H9 (cell line): ENCODE measurements around the gene CAMK2G. TPM values are rescaled to one million over a fixed set of nuclear protein-coding genes. Genes with fewer than 3 reads are reported as not detected.

Experiments
- DNase-seq: peaks from one replicate; pipeline ENCODE4 v3.0.0-alpha.2; 2017
- H2AFZ ChIP-seq: one replicate; pipeline ENCODE4 v1.6.1; 2013; ENCODE audit warnings: mild to moderate bottlenecking, low read length, control low read depth, moderate library complexity
- H2AK5ac ChIP-seq: 2 replicates; pipeline ENCODE4 v1.6.1; 2013; ENCODE audit warnings: low read length, control low read depth, mixed read lengths; ENCODE audit not compliant: insufficient read length
- H2BK120ac ChIP-seq: one replicate; pipeline ENCODE4 v1.6.1; 2013; ENCODE audit warnings: low read depth, mild to moderate bottlenecking, low read length, control low read depth, inconsistent platforms; ENCODE audit not compliant: poor library complexity, severe bottlenecking
- H2BK12ac ChIP-seq: 2 replicates; pipeline ENCODE4 v1.6.1; 2013; ENCODE audit warnings: low read length, control low read depth, mixed read lengths, low read depth; ENCODE audit not compliant: insufficient read length
- H2BK15ac ChIP-seq: 2 replicates; pipeline ENCODE4 v1.6.1; 2013; ENCODE audit warnings: low read depth, low read length, control low read depth
- H2BK20ac ChIP-seq: one replicate; pipeline ENCODE4 v1.6.1; 2013; ENCODE audit warnings: low read depth, mild to moderate bottlenecking, low read length, control low read depth, inconsistent platforms; ENCODE audit not compliant: poor library complexity, severe bottlenecking
- H2BK5ac ChIP-seq: 2 replicates; pipeline ENCODE4 v1.6.1; 2013; ENCODE audit warnings: low read length, control low read depth, mixed read lengths; ENCODE audit not compliant: insufficient read length
- H3K14ac ChIP-seq: 2 replicates; pipeline ENCODE4 v1.6.1; 2013; ENCODE audit warnings: low read length, control low read depth; ENCODE audit not compliant: insufficient read depth
- H3K18ac ChIP-seq: 2 replicates; pipeline ENCODE4 v1.6.1; 2013; ENCODE audit warnings: low read depth, mild to moderate bottlenecking, mixed read lengths, low read length, control low read depth; ENCODE audit not compliant: insufficient read length
- H3K23ac ChIP-seq: 2 replicates; pipeline ENCODE4 v1.6.1; 2013; ENCODE audit warnings: low read length, control low read depth, mixed read lengths, low read depth; ENCODE audit not compliant: insufficient read length
- H3K23me2 ChIP-seq: 2 replicates; pipeline ENCODE4 v1.6.1; 2013; ENCODE audit warnings: low read depth, mild to moderate bottlenecking, mixed read lengths, low read length, control low read depth; ENCODE audit not compliant: insufficient read length, poor library complexity, severe bottlenecking
- H3K27ac ChIP-seq: 2 replicates; pipeline ENCODE4 v1.5.1; 2013; ENCODE audit warnings: low read length, control low read depth, mixed read lengths, low read depth; ENCODE audit not compliant: insufficient read length
- H3K27me3 ChIP-seq: 2 replicates; pipeline ENCODE4 v1.6.1; 2013; ENCODE audit warnings: low read length, control low read depth, inconsistent platforms; ENCODE audit not compliant: insufficient read depth
- H3K4ac ChIP-seq: 2 replicates; pipeline ENCODE4 v1.6.1; 2013; ENCODE audit warnings: low read depth, mild to moderate bottlenecking, control low read depth, inconsistent platforms, low read length, moderate library complexity
- H3K4me1 ChIP-seq: 2 replicates; pipeline ENCODE4 v1.6.1; 2013; ENCODE audit warnings: low read length, control low read depth, inconsistent platforms; ENCODE audit not compliant: insufficient read depth
- H3K4me2 ChIP-seq: 2 replicates; pipeline ENCODE4 v1.6.1; 2013; ENCODE audit warnings: low read length, control low read depth, mixed read lengths; ENCODE audit not compliant: insufficient read length, insufficient read depth
- H3K56ac ChIP-seq: 2 replicates; pipeline ENCODE4 v1.6.1; 2013; ENCODE audit warnings: low read depth, mild to moderate bottlenecking, mixed read lengths, low read length, control low read depth; ENCODE audit not compliant: insufficient read length
- H3K79me1 ChIP-seq: 2 replicates; pipeline ENCODE4 v1.6.1; 2013; ENCODE audit warnings: low read depth, mild to moderate bottlenecking, moderate library complexity, low read length, control low read depth, inconsistent platforms; ENCODE audit not compliant: insufficient read depth, poor library complexity, severe bottlenecking
- H3K79me2 ChIP-seq: 2 replicates; pipeline ENCODE4 v1.6.1; 2013; ENCODE audit warnings: low read length, control low read depth, inconsistent platforms; ENCODE audit not compliant: insufficient read depth
- H3K9ac ChIP-seq: 2 replicates; pipeline ENCODE4 v1.6.1; 2013; ENCODE audit warnings: low read length, control low read depth, mixed read lengths; ENCODE audit not compliant: insufficient read length; ENCODE audit errors: extremely low read depth
- H3K9me3 ChIP-seq: one replicate; pipeline ENCODE4 v1.6.1; 2013; ENCODE audit warnings: low read depth, low read length, inconsistent platforms; ENCODE audit not compliant: control insufficient read depth
- H3T11ph ChIP-seq: one replicate; pipeline ENCODE4 v1.6.1; 2013; ENCODE audit warnings: mild to moderate bottlenecking, low read length, control low read depth, inconsistent platforms
- H4K20me1 ChIP-seq: one replicate; pipeline ENCODE4 v1.6.1; 2013; ENCODE audit not compliant: control insufficient read depth, insufficient read length, insufficient read depth
- H4K5ac ChIP-seq: 2 replicates; pipeline ENCODE4 v1.6.1; 2013; ENCODE audit warnings: low read depth, mild to moderate bottlenecking, mixed read lengths, low read length, control low read depth; ENCODE audit not compliant: insufficient read length
- H4K8ac ChIP-seq: replicated peaks from 2 replicates; pipeline ENCODE4 v1.6.1; 2013; ENCODE audit warnings: low read length, control low read depth, mixed read lengths, low read depth; ENCODE audit not compliant: insufficient read length
- H4K91ac ChIP-seq: 2 replicates; pipeline ENCODE4 v1.6.1; 2013; ENCODE audit warnings: low read depth, mild to moderate bottlenecking, moderate library complexity, mixed read lengths, low read length, control low read depth; ENCODE audit not compliant: insufficient read length
- H3K27ac Mint-ChIP-seq, 3 experiments: 2 replicates in 2 of 3; 3 replicates in 1 of 3; pipeline ENCODE4 v1.8.0; 2020 to 2021; ENCODE audit warnings: mixed read lengths in 3 of 3, mild to moderate bottlenecking in 1 of 3, moderate library complexity in 1 of 3
- H3K27me3 Mint-ChIP-seq: 2 replicates; pipeline ENCODE4 v1.8.0; 2021; ENCODE audit warnings: low read depth, mild to moderate bottlenecking, moderate library complexity, mixed read lengths
- H3K36me3 Mint-ChIP-seq, 3 experiments: 2 replicates in 2 of 3; 3 replicates in 1 of 3; pipeline ENCODE4 v1.8.0; 2020 to 2021; ENCODE audit warnings: low read depth in 3 of 3, mixed read lengths in 3 of 3; ENCODE audit not compliant: insufficient read depth in 1 of 3
- H3K4me1 Mint-ChIP-seq, 2 experiments: 2 replicates each; pipeline ENCODE4 v1.8.0; 2020; ENCODE audit warnings: mixed read lengths in 2 of 2
- H3K4me3 Mint-ChIP-seq, 2 experiments: 2 replicates in 1 of 2; 3 replicates in 1 of 2; pipeline ENCODE4 v1.8.0; 2020 to 2021; ENCODE audit warnings: mild to moderate bottlenecking in 2 of 2, mixed read lengths in 2 of 2, moderate library complexity in 1 of 2
- H3K9me3 Mint-ChIP-seq, 2 experiments: 2 replicates in 1 of 2; 3 replicates in 1 of 2; pipeline ENCODE4 v1.8.0; 2020; ENCODE audit warnings: mild to moderate bottlenecking in 2 of 2, mixed read lengths in 2 of 2, moderate library complexity in 1 of 2
- WGBS: extraction: QIAGEN DNeasy Blood & Tissue Kit; methylation state at CpG from one replicate; pipeline ENCODE4 v1.1.7; 2013; ENCODE audit warnings: missing lambda C conversion rate, low lambda C conversion rate, mixed read lengths; ENCODE audit not compliant: insufficient read length; ENCODE audit errors: extremely low coverage; 5-methylcytosine and 5-hydroxymethylcytosine counted together
- total RNA-seq: library from RNA; stranded (reverse); gene quantifications from 2 replicates; pipeline ENCODE4 v1.2.1, GENCODE V29; 2021
- TF ChIP-seq, protein P1 (sequence below): fragments of 200-600 bp; sonication (generic); conservative IDR thresholded peaks from 3 replicates; pipeline ENCODE4 v1.8.0; 2021; ENCODE audit warnings: antibody characterized with exemption, mild to moderate bottlenecking

Gene CAMK2G
- total RNA-seq, 1 experiment from 2014 or later: 31.8 TPM

DNA sequence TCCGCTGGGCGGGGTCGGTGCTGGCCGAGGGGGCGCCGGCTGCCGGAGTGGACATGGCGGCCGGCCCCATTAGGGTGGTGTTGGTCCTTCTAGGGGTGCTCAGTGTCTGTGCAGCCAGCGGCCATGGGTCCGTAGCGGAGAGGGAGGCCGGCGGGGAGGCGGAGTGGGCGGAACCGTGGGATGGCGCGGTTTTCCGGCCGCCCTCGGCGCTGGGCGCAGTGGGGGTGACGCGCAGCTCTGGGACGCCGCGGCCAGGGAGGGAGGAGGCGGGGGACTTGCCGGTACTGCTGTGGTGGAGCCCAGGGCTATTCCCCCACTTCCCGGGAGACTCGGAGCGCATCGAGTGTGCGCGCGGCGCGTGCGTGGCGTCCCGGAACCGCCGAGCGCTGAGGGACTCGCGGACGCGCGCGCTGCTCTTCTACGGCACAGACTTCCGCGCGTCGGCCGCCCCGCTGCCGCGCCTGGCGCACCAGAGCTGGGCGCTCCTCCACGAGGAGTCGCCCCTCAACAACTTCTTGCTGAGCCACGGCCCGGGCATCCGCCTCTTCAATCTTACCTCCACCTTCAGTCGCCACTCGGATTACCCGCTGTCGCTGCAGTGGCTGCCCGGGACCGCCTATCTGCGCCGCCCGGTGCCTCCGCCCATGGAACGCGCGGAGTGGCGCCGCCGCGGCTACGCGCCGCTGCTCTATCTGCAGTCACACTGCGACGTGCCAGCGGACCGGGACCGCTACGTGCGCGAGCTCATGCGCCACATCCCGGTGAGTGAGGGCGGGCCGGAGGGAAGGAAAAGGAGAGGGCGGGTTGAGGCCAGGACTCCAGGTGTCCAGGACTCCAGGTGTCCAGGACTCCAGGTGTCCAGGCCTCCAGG is 101.8 kb downstream of the CAMK2G start:
- Histone ChIP-seq H2BK12ac (no peak overlapping the region), H2BK15ac (no peak overlapping the region), H4K20me1 (no peaks in the 10 kb centered on the region), H3K56ac (no peak overlapping the region), H3K23me2 (peaks cover 3% of the 10 kb centered on the region), H3K23ac (no peak overlapping the region), H3K79me1 (no peaks in the 10 kb centered on the region), H3K9ac (peak overlapping the region; percentile 43), H3K27ac (no peak overlapping the region), H2BK120ac (no peak overlapping the region), H2AK5ac (no peak overlapping the region), H4K8ac (no peak overlapping the region), H4K5ac (no peak overlapping the region), H4K91ac (no peak overlapping the region), H3K18ac (peak overlapping the region; percentile 66), H2BK5ac (no peak overlapping the region), H3K4ac (no peak overlapping the region), H3T11ph (no peak overlapping the region), H3K27me3 (no peaks in the 10 kb centered on the region), H3K79me2 (no peaks in the 10 kb centered on the region; the same call in 1 of the 2 replicates), H2AFZ (no peak overlapping the region), H3K9me3 (no peaks in the 10 kb centered on the region), H3K14ac (peak overlapping the region; percentile 86), H3K4me2 (peak overlapping the region; percentile 79), H3K4me1 (peaks cover 5% of the 10 kb centered on the region; the same call in 1 of the 2 replicates), H2BK20ac (no peak overlapping the region)
- DNase-seq: peak; percentile 83
- TF ChIP-seq, protein P1, sequence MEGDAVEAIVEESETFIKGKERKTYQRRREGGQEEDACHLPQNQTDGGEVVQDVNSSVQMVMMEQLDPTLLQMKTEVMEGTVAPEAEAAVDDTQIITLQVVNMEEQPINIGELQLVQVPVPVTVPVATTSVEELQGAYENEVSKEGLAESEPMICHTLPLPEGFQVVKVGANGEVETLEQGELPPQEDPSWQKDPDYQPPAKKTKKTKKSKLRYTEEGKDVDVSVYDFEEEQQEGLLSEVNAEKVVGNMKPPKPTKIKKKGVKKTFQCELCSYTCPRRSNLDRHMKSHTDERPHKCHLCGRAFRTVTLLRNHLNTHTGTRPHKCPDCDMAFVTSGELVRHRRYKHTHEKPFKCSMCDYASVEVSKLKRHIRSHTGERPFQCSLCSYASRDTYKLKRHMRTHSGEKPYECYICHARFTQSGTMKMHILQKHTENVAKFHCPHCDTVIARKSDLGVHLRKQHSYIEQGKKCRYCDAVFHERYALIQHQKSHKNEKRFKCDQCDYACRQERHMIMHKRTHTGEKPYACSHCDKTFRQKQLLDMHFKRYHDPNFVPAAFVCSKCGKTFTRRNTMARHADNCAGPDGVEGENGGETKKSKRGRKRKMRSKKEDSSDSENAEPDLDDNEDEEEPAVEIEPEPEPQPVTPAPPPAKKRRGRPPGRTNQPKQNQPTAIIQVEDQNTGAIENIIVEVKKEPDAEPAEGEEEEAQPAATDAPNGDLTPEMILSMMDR: peak; percentile 24; the same call in 2 of the 3 replicates
- Mint-ChIP-seq H3K36me3 (peaks cover 15 to 65% (median 49%) of the 10 kb centered on the region in 3 experiments), H3K27me3 (no peaks in the 10 kb centered on the region), H3K9me3 (no peaks in the 10 kb centered on the region), H3K4me1 (peaks cover 28 to 35% of the 10 kb centered on the region in 2 experiments), H3K27ac (peak overlapping the region in 2 of 3 experiments; percentile 81 to 92; a peak in 4 of 7 replicates), H3K4me3 (peak overlapping the region; percentile 86 to 92)
- WGBS: no CpG with 5 or more reads among the region's 101 CpGs
